GM19397 (cell line): Measurements from ENCODE around the gene CRADD.

Experiments
- ATAC-seq: cut with Tn5 transposase; IDR thresholded peaks from one replicate; pipeline ENCODE4 v1.9.1; 2021; ENCODE audit warnings: mild to moderate bottlenecking, moderate library complexity; ENCODE audit not compliant: unreplicated experiment

Gene CRADD

GRCh38 chr12:93734784-93735183 lies 57.6 kb downstream of the CRADD start:
- ATAC-seq, result no peak

DNA sequence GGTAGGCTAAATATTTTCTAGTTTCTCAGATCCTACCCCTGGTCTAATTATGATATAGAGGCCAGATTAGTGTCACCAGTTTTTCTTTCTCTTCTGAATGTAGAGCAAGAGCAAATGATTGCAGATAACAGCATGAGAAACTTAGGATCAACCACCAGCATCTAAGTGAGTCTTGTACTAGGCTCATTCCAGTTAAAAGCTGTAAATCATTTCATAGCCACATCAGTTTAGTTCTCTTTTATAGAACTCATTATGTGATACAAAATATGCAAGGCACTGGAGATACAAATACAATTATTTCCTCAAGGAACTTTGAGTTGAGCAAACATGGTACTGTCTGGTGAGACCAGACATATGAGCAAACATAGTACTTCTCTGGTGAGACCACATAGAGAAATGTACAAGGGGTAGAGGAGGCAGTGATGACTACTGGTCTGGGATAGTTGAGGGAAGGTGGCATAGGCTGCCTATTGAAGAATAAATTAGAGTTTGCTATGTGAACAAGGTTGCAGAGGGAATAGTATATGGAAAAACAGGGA lies 59.5 kb downstream of the CRADD start:
- ATAC-seq, result no peak

DNA sequence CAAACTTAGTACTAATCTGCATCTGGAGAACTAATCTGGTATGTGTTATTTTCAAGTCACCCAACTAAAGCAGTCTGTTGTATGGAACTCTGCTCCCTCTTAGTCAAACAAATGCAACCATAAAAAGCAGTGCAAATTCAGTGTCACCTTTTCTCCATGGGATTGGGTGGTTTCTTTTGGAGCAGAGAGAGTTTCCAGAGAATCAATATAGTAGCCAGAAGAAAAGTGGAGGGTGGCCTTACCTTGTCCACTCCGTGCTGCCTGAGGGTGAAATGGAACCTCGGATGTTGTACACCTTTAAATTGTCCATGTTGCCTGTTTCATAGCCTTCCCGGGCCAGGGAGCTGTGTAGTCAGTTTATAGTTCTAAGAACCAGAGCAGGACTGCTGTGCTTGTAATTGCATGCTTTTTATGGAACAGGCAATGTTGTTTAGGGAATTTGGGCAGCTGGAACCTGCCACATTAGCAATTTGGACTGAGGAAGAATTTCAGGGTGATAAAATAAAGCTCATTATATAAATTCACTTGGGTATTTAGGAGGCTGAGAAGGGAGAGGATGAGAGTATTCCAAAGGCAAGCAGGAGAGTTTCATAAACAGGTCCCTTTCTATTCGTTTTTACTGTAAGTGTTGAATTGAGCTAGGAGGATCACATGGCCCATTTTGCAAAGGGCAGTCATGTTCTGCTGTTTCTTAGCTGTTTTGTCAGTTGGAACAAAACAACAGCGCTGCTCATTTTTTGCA lies 60.5 kb downstream of the CRADD start:
- ATAC-seq, result no peak

DNA sequence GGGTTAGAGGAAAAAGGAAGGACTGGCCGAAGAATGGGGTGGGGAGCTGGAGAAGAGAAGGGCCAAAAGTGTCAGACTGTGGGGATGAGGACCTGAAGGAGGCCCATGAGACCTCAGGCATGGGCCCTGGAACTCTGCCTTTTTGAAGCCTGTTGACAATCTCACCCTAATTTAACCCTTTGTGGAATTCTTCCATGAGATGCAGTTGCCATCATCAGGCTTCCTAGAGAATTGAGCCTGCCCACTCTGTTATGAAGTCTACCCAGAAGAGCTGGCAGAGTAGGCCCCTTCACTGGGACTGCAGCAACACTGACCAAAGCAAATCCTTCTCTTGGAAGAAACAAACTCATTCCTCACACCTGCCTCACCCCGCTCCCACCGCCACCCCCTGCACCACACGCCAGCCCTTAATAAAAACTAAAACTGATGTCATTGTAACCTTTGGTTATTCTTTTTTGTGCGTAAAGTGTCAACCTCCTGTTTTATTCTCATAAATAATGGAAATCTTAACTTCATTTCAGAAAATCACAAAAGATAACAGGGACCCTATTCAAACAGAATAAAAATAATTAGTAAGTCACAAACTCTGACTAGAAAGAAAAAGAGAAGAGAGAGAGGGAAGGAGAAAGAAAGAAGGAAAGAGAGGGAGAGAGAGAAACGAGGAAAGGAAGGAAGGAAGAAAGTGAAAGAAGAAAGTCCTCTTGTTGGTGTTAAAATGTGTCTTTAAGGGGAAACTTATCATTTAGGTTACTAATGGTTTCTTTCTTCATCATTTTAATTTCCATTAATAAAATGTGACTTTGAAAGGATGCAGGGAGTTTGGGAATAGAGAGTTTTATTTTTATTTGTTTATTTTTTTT lies 61.3 kb downstream of the CRADD start:
- no peak for ATAC-seq

GRCh38 chr12:93740751-93741150 lies 63.6 kb downstream of the CRADD start:
- ATAC-seq, result no peak

- ATAC-seq, result peak; percentile 14
Observed at GRCh38 chr12:93741659-93742109, 64.5 kb downstream of the CRADD start.

DNA sequence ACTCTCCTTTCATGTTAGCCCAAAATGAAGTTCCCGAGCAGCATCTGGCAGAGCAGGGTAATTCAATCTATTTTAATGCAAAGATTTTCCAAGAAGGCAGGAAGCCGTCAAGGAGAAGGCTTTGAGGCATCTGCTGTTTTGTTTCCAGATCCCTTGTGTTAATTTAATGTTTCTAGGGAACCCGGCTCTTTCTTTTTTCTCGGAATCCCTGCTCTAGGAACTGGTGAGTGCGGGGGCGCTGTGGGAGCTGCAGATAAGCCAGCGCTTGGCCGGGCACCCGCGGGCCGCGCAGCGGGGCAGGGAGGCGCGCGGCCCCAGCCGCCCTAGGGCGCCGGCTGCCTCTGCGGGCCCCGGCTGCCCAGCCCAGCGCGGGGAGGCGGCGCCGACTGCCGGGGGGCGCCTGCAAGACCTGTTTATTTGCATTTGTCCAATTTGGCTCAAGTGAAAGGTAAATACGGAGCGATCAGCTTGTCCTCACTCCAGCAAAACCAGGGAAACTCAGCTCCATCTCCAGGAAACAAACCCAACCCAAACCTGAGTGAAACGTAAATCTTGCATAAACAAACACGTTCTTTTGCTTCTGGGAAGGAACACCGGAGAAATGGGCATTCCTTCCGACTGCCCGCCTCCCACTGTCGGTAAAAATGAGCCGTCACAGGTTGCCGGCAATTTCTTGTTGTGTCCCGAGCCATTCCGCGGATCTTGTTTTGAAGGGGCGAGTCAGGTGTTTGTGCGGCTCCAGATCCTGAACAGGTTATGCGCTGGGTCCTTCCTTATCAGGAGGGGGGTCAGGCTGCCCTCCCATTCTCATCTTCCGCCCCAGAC lies 65.1 kb downstream of the CRADD start:
- peak; percentile 79 for ATAC-seq

GRCh38 chr12:93743229-93743998 lies 66.2 kb downstream of the CRADD start:
- no peak for ATAC-seq

GRCh38 chr12:93743999-93744689 lies 67.0 kb downstream of the CRADD start:
- no peak for ATAC-seq

GRCh38 chr12:93745286-93745685 lies 68.1 kb downstream of the CRADD start:
- ATAC-seq, result no peak

- ATAC-seq, result no peak
Observed at GRCh38 chr12:93746572-93747168, 69.5 kb downstream of the CRADD start.

DNA sequence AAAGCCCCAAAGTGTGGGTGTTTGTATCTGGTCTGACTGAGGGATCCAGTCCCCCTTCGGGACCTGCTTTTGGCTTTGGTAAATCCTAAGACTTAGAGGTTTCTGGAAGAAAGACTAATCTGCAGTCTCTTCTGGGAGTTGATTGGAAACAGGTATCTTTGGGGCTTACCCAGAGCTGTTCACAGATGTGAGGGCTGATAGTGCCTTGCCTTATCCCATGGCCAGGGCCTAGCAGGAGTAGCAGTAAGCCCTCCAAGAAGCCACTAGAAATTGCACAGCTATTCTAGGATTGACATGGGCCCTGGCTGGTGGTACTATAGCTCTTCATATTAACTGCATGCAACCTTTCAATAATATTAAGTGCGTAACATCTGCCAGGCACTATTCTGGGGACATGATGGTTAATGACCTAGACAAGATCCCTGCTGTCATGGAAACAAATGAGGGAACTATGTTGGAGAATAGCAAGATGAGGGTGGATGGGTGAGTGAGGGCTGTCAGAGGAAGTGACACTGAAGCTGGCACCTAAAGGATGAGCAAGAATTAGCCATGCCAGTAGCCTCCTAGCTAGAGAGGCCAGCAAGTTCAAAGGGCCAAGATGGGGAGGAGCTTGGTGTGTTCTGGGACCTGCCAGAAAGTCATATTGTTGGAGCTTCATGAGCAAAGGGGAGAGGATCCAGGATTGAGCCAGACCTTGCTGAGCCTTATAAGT lies 71.7 kb downstream of the CRADD start:
- ATAC-seq, result no peak

GRCh38 chr12:93749515-93749914 lies 72.3 kb downstream of the CRADD start:
- ATAC-seq, result no peak

- no peak for ATAC-seq
Observed at GRCh38 chr12:93750056-93750455, 72.9 kb downstream of the CRADD start.

GRCh38 chr12:93751864-93752610 lies 74.9 kb downstream of the CRADD start:
- ATAC-seq, result no peak

- no peak for ATAC-seq
Observed at GRCh38 chr12:93753285-93753684, 76.1 kb downstream of the CRADD start.

- ATAC-seq, result no peak
Observed at GRCh38 chr12:93753838-93754429, 76.8 kb downstream of the CRADD start.
